SK-N-SH treated with all-trans-retinoic acid at 6 μM for 48 hours (cell line): ENCODE results near the gene PPP4R4.

Experiments used
- CSRNP3 ChIP-seq: fragments of 250-450 bp; sonication (Bioruptor Pico); IDR thresholded peaks from 2 replicates; pipeline ENCODE4 v1.5.1; 2021; ENCODE audit warnings: mild to moderate bottlenecking, moderate library complexity
- GLIS3 ChIP-seq: fragments of 250-450 bp; sonication (Bioruptor Pico); IDR thresholded peaks from 2 replicates; pipeline ENCODE4 v1.5.0; 2020; ENCODE audit warnings: mild to moderate bottlenecking, moderate library complexity
- OSR1 ChIP-seq: fragments of 250-450 bp; sonication (Bioruptor Pico); IDR thresholded peaks from 2 replicates; pipeline ENCODE4 v1.8.0; 2022; ENCODE audit warnings: moderate library complexity, mild to moderate bottlenecking, inconsistent platforms
- PATZ1 ChIP-seq: fragments of 250-450 bp; sonication (Bioruptor Pico); IDR thresholded peaks from 2 replicates; pipeline ENCODE4 v1.8.0; 2020; ENCODE audit warnings: mild to moderate bottlenecking, moderate library complexity, borderline replicate concordance
- PPARA ChIP-seq: fragments of 250-450 bp; sonication (Bioruptor Pico); IDR thresholded peaks from 2 replicates; pipeline ENCODE4 v1.5.0; 2020; ENCODE audit warnings: mild to moderate bottlenecking, borderline replicate concordance
- RARB ChIP-seq: fragments of 250-450 bp; sonication (Bioruptor Pico); IDR thresholded peaks from 2 replicates; pipeline ENCODE4 v1.8.0; 2021; ENCODE audit warnings: mild to moderate bottlenecking, moderate library complexity
- SNAI2 ChIP-seq: fragments of 250-450 bp; sonication (Bioruptor Pico); IDR thresholded peaks from 2 replicates; pipeline ENCODE4 v1.5.0; 2020; ENCODE audit warnings: mild to moderate bottlenecking, moderate library complexity
- TCF4 ChIP-seq: fragments of 250-450 bp; sonication (Bioruptor Pico); IDR thresholded peaks from 2 replicates; pipeline ENCODE4 v1.8.0; 2021; ENCODE audit warnings: mild to moderate bottlenecking, moderate library complexity, borderline replicate concordance
- TSHZ2 ChIP-seq: fragments of 250-450 bp; sonication (Bioruptor Pico); IDR thresholded peaks from 2 replicates; pipeline ENCODE4 v1.5.0; 2020; ENCODE audit warnings: mild to moderate bottlenecking, moderate library complexity
- ZFP3 ChIP-seq: fragments of 250-450 bp; sonication (Bioruptor Pico); IDR thresholded peaks from 2 replicates; pipeline ENCODE4 v1.5.0; 2020; ENCODE audit warnings: mild to moderate bottlenecking, moderate library complexity
- ZFP30 ChIP-seq: fragments of 450-650 bp; formaldehyde crosslinking; IDR thresholded peaks from 2 replicates; pipeline ENCODE4 v1.5.0; 2022; ENCODE audit warnings: mild to moderate bottlenecking, moderate library complexity

GRCh38 chr14:94225460-94226378, 51.6 kb downstream of the PPP4R4 start:
- TF ChIP-seq ZFP3 (CRISPR knock-in tag) (no peak), GLIS3 (CRISPR knock-in tag) (no peak), RARB (CRISPR knock-in tag) (no peak), OSR1 (CRISPR knock-in tag) (no peak), PPARA (CRISPR knock-in tag) (no peak), ZFP30 (no peak), PATZ1 (no peak), TCF4 (CRISPR knock-in tag) (no peak), TSHZ2 (CRISPR knock-in tag) (no peak), SNAI2 (CRISPR knock-in tag) (no peak), CSRNP3 (no peak)
